Activated T-helper 9 cell treated with anti-CD3 and anti-CD28 coated beads, Interleukin-2, amount 50 U/mL, for 16 hours (primary cell): ENCODE results near the gene BORCS5.

Experiments
- DNase-seq: peaks from one replicate; pipeline ENCODE4 v3.0.0-alpha.2; 2020; ENCODE audit warnings: low read depth

BORCS5 gene

GRCh38 chr12:12433203-12433731, 76.4 kb downstream of the BORCS5 start:
- DNase-seq, result no peak

- DNase-seq, result no peak
These were observed 80.0 kb downstream of the BORCS5 start for GRCh38 chr12:12436831-12437345.

GRCh38 chr12:12439636-12440035, 82.8 kb downstream of the BORCS5 start:
- DNase-seq, result peak; percentile 54

GRCh38 chr12:12440784-12441428, 84.0 kb downstream of the BORCS5 start:
- no peak for DNase-seq

- DNase-seq, result no peak
These were observed 84.5 kb downstream of the BORCS5 start for GRCh38 chr12:12441429-12441807.

GRCh38 chr12:12441843-12442461, 85.1 kb downstream of the BORCS5 start:
- DNase-seq, result peak; percentile 32

GRCh38 chr12:12442548-12443071, 85.7 kb downstream of the BORCS5 start:
- DNase-seq, result no peak

GRCh38 chr12:12443431-12443878, 86.6 kb downstream of the BORCS5 start:
- DNase-seq, result no peak

GRCh38 chr12:12445165-12445881, 88.4 kb downstream of the BORCS5 start:
- DNase-seq, result no peak

GRCh38 chr12:12445882-12446181, 89.0 kb downstream of the BORCS5 start:
- no peak for DNase-seq

GRCh38 chr12:12446786-12447185, 89.9 kb downstream of the BORCS5 start:
- DNase-seq, result no peak

GRCh38 chr12:12447236-12447635, 90.4 kb downstream of the BORCS5 start:
- DNase-seq, result no peak

- no peak for DNase-seq
These were observed 91.0 kb downstream of the BORCS5 start for GRCh38 chr12:12447837-12448236.

GRCh38 chr12:12449533-12450025, 92.7 kb downstream of the BORCS5 start:
- DNase-seq, result no peak

- no peak for DNase-seq
These were observed 93.2 kb downstream of the BORCS5 start for GRCh38 chr12:12450043-12450471.

- no peak for DNase-seq
These were observed 94.2 kb downstream of the BORCS5 start for GRCh38 chr12:12451098-12451497.

- DNase-seq, result no peak
These were observed 95.5 kb downstream of the BORCS5 start for GRCh38 chr12:12452326-12452902.

- DNase-seq, result no peak
These were observed 96.8 kb downstream of the BORCS5 start for GRCh38 chr12:12453635-12454034.

- no peak for DNase-seq
These were observed 97.4 kb downstream of the BORCS5 start for GRCh38 chr12:12454315-12454714.

- DNase-seq, result no peak
These were observed 99.8 kb downstream of the BORCS5 start for GRCh38 chr12:12456637-12457036.

- DNase-seq, result no peak
These were observed 104.4 kb downstream of the BORCS5 start for GRCh38 chr12:12460935-12461922.
